Measurements from ENCODE around the gene BPIFB3. TPM values are rescaled to one million over a fixed set of nuclear protein-coding genes. Genes with fewer than 3 reads are reported as not detected.
A peak's percentile ranks its signal among the peaks of the same experiment; 100 is the strongest.

BPIFB3 gene
- total RNA-seq, 2 experiments from 2014 or later = not detected

DNA sequence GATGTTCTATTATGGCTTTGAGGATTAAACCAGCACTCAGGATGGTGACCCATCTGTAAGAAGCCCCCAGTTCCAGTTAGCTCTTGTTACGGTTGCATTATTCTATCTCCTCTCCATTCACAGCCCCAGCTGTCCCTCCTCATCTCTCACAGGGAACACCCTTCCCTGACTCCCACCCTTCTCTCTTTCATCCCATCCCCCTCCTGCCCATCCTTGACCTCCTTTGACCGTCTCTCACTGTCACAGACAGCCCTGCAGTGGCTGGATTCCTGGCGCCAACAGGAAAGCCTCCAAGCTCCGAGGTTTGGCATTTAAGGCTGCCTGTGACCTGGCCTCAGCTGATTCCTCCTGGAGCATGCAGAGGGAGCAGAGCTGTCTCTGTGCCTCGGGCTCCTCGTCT is 21.6 kb downstream of the BPIFB3 start:
- H3K9me3 Mint-ChIP-seq = no peaks in the 10 kb centered on the region
- intact Hi-C loops (cut with DNase I, micrococcal nuclease) = loop anchor here in 1 of 2 experiments (5.0 kb wide), 1 partner anchor 173 kb away; no protein-coding TSS in a partner anchor
- POLR2A ChIA-PET = no interaction called here

DNA sequence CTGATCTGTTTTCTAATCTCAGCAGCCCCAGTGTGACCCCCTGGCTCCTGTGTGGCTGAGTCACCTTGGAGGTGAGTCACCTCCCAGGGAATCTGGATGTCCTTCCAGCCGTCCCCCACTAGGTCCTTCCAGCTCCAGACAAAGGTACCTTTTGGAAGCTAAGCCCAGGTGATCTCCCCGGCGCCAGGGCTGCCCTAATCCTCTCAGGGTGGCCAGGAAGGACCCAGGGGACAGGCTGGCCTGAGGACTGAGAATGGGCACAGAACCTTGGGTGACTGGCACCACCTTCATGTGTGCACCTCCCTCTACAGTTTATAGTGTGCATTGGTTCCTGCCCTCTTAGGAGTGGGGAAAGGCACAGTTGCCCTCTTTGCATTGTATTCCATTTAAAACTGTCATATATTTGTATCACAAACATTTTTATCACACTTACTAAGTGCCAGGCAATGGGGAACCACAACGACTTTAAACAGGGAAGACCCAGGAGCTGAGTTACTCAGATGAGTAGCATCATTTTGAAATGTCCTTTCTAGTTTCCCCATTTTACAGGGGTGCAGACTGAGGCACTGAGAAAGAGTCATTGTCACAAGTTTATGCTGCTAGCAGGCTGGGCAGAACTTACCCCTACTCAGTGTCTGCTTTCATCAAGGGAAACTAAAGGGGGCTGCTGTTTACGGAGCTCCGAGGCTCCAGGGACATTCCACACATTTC is 23.1 kb downstream of the BPIFB3 start:
- H3K4me1 ChIP-seq (ENCODE audit: insufficient read depth, low read length) = peaks cover 10% of the 10 kb centered on the region
- Mint-ChIP-seq H3K4me1 (ENCODE audit: low read depth) (peaks cover 8% of the 10 kb centered on the region), H3K9me3 (no peaks in the 10 kb centered on the region), H3K27ac (no peak overlapping the region), H3K4me3 (no peak overlapping the region), H3K27me3 (no peaks in the 10 kb centered on the region), H3K36me3 (ENCODE audit: low read depth) (no peaks in the 10 kb centered on the region)
- no peaks in the 10 kb centered on the region for H3K9me3 ChIP-seq (ENCODE audit: control insufficient read depth in 1 of 2, insufficient read depth in 1 of 2, low read length in 2 of 2)
- H3K4me3 ChIP-seq (ENCODE audit: low read length) = no peak overlapping the region
- ChIA-PET POLR2A (no interaction called here), CTCF (interaction anchor here (1.2 to 1.5 kb wide), 3 partner anchors 131 to 284 kb away, joined by 3 to 4 read pairs (median 3); no protein-coding TSS in a partner anchor)
- no peak overlapping the region for H3K27ac ChIP-seq (ENCODE audit: low read depth in 1 of 2, low read length in 2 of 2)
- peak; percentile 32 for ATAC-seq (ENCODE audit: poor library complexity)
- H3K36me3 ChIP-seq (ENCODE audit: insufficient read depth, low read length) = no peaks in the 10 kb centered on the region
- DNase-seq = peak in 5 of 14 experiments; percentile 5 to 58 (median 40)
- TF ChIP-seq, protein P1, sequence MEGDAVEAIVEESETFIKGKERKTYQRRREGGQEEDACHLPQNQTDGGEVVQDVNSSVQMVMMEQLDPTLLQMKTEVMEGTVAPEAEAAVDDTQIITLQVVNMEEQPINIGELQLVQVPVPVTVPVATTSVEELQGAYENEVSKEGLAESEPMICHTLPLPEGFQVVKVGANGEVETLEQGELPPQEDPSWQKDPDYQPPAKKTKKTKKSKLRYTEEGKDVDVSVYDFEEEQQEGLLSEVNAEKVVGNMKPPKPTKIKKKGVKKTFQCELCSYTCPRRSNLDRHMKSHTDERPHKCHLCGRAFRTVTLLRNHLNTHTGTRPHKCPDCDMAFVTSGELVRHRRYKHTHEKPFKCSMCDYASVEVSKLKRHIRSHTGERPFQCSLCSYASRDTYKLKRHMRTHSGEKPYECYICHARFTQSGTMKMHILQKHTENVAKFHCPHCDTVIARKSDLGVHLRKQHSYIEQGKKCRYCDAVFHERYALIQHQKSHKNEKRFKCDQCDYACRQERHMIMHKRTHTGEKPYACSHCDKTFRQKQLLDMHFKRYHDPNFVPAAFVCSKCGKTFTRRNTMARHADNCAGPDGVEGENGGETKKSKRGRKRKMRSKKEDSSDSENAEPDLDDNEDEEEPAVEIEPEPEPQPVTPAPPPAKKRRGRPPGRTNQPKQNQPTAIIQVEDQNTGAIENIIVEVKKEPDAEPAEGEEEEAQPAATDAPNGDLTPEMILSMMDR (IDR thresholded peaks at IDR 0.05) = no peak
- no peaks in the 10 kb centered on the region for H3K27me3 ChIP-seq (ENCODE audit: control insufficient read depth in 1 of 2, insufficient read depth in 2 of 2, low read length in 2 of 2)
- intact Hi-C loops (cut with DNase I, micrococcal nuclease) = loop anchor here (2.0 to 5.0 kb wide), 2 partner anchors 174 to 175 kb away; no protein-coding TSS in a partner anchor

More for the DNA sequence above, 21.6 kb downstream of the BPIFB3 start:
- no peaks in the 10 kb centered on the region for H3K36me3 Mint-ChIP-seq (ENCODE audit: low read depth)
- CTCF ChIA-PET = interaction anchor here (0.9 to 1.2 kb wide), 2 partner anchors 130 to 173 kb away, joined by 3 read pairs; no protein-coding TSS in a partner anchor
- Histone ChIP-seq H3K4me1 (ENCODE audit: insufficient read depth, low read length) (peaks cover 13% of the 10 kb centered on the region), H3K27me3 (ENCODE audit: control insufficient read depth in 1 of 2, insufficient read depth in 2 of 2, low read length in 2 of 2) (no peaks in the 10 kb centered on the region), H3K4me3 (ENCODE audit: low read length) (no peak overlapping the region), H3K36me3 (ENCODE audit: insufficient read depth, low read length) (no peaks in the 10 kb centered on the region), H3K27ac (ENCODE audit: low read depth in 1 of 2, low read length in 2 of 2) (no peak overlapping the region), H3K9me3 (ENCODE audit: control insufficient read depth in 1 of 2, insufficient read depth in 1 of 2, low read length in 2 of 2) (no peaks in the 10 kb centered on the region)
- H3K4me3 Mint-ChIP-seq = no peak overlapping the region
- peaks cover 9% of the 10 kb centered on the region for H3K4me1 Mint-ChIP-seq (ENCODE audit: low read depth)
- ATAC-seq (ENCODE audit: poor library complexity) (no peak), DNase-seq (no peak)
- H3K27ac Mint-ChIP-seq = no peak overlapping the region
- H3K27me3 Mint-ChIP-seq = no peaks in the 10 kb centered on the region
- TF ChIP-seq, protein P1 (IDR thresholded peaks at IDR 0.05) = no peak

DNA sequence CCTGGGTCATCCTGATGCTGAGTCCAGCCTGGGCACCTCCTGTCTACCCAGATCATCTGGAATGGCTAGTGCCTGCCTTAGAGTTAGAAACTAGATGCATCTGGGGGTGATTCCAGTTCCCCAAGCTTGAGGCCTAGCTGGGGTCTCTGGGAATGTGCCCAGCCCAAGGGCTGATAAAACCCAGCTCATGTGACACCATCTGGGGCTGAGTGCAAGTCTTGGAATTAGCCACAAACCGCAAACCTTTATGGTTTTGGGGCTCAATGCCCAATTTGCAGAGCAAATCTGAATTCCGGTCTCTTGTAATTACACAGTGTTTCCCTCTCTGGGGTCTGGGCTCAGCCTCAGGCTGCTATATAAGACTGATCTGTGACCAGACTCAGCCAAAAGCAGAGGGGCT is 25.6 kb downstream of the BPIFB3 start, which contains the start of gene BPIFB4:
TSS of gene BPIFB4 (plus strand) at position 385 of the 400 bp plus-strand sequence. CDS start 1,884 bp downstream, outside the sequence.
- CTCF ChIA-PET = no interaction called here
- TF ChIP-seq, protein P1 (IDR thresholded peaks at IDR 0.05) = no peak
- intact Hi-C loops (cut with DNase I, micrococcal nuclease) = loop anchor here in 1 of 2 experiments (5.0 kb wide), 1 partner anchor 177 kb away; no protein-coding TSS in a partner anchor

More for the DNA sequence above, 25.6 kb downstream of the BPIFB3 start, which contains the start of gene BPIFB4:
- Histone ChIP-seq H3K27ac (ENCODE audit: low read depth in 1 of 2, low read length in 2 of 2) (no peak within 1 kb of the TSS), H3K36me3 (ENCODE audit: insufficient read depth, low read length) (no peaks in the 10 kb centered on the region), H3K9me3 (ENCODE audit: control insufficient read depth in 1 of 2, insufficient read depth in 1 of 2, low read length in 2 of 2) (no peaks in the 10 kb centered on the region), H3K4me1 (ENCODE audit: insufficient read depth, low read length) (peaks cover 10% of the 10 kb centered on the region), H3K27me3 (ENCODE audit: control insufficient read depth in 1 of 2, insufficient read depth in 2 of 2, low read length in 2 of 2) (no peaks in the 10 kb centered on the region), H3K4me3 (ENCODE audit: low read length) (no peak within 1 kb of the TSS)
- Mint-ChIP-seq H3K4me3 (no peak within 1 kb of the TSS), H3K27ac (no peak within 1 kb of the TSS), H3K9me3 (no peaks in the 10 kb centered on the region), H3K27me3 (no peaks in the 10 kb centered on the region), H3K4me1 (ENCODE audit: low read depth) (peaks cover 8% of the 10 kb centered on the region), H3K36me3 (ENCODE audit: low read depth) (no peaks in the 10 kb centered on the region)
- DNase-seq (no peak), ATAC-seq (ENCODE audit: poor library complexity) (no peak)
- POLR2A ChIA-PET = no interaction called here

All from CD4-positive, alpha-beta T cell (primary cell).